Measurements from ENCODE around the gene CLASP1.

GRCh38 chr2:121360566-121361300 is 288.5 kb downstream of the CLASP1 start:
- no peak for TF ChIP-seq EZH2 (IDR thresholded peaks at IDR 0.05)
- no peak for TF ChIP-seq CTCF (IDR thresholded peaks at IDR 0.05)
- TF ChIP-seq EZH2phosphoT487 (IDR thresholded peaks at IDR 0.05), result no peak
